Vagina (tissue), 2 donors: Measurements from ENCODE around the gene TARS2. TPM values are rescaled to one million over a fixed set of nuclear protein-coding genes. Genes with fewer than 3 reads are reported as not detected.
A peak's percentile ranks its signal among the peaks of the same experiment; 100 is the strongest.

Source experiments
- DNase-seq, 2 donors: peaks; one replicate each; pipeline ENCODE4 v3.0.0-alpha.2; 2017; ENCODE audit errors: extremely low spot score in 2 of 2
- H3K27ac ChIP-seq: fragments of 200-600 bp; sonication (generic); one replicate; pipeline ENCODE4 v1.5.1; 2019
- H3K27me3 ChIP-seq: fragments of 200-600 bp; sonication (generic); one replicate; pipeline ENCODE4 v1.5.1; 2019
- H3K36me3 ChIP-seq, 2 donors: fragments of 200-600 bp; sonication (generic); one replicate each; pipeline ENCODE4 v1.5.1; 2017 to 2019
- H3K4me1 ChIP-seq: fragments of 200-600 bp; sonication (generic); one replicate; pipeline ENCODE4 v1.5.1; 2019
- H3K4me3 ChIP-seq, 2 donors: fragments of 200-600 bp; sonication (generic); 1 replicate in 1 of 2; 2 replicates in 1 of 2; pipeline ENCODE4 v1.5.1; 2016 to 2019
- H3K9me3 ChIP-seq: fragments of 200-600 bp; sonication (generic); one replicate; pipeline ENCODE4 v1.5.1; 2019
- CTCF ChIP-seq, 3 experiments: fragments of 450-650 bp in 2 of 3; fragments of 200-600 bp in 1 of 3; sonication (generic) in 1 of 3; IDR thresholded peaks; one replicate each; pipeline ENCODE4 v1.5.1; 2017 to 2019; ENCODE audit warnings: antibody characterized with exemption in 3 of 3, mild to moderate bottlenecking in 2 of 3, moderate library complexity in 2 of 3
- POLR2A ChIP-seq, 2 donors: fragments of 450-650 bp; IDR thresholded peaks; one replicate each; pipeline ENCODE4 v1.6.1; 2017; ENCODE audit warnings: antibody characterized with exemption in 2 of 2, mild to moderate bottlenecking in 2 of 2, moderate library complexity in 2 of 2
- POLR2AphosphoS5 ChIP-seq, 2 donors: sonication (generic); formaldehyde crosslinking; IDR thresholded peaks; one replicate each; pipeline ENCODE4 v1.9.0; 2017; ENCODE audit warnings: antibody characterized with exemption in 2 of 2, mild to moderate bottlenecking in 2 of 2, low read depth in 1 of 2; ENCODE audit not compliant: insufficient read depth in 1 of 2
- intact Hi-C: fragments of 100-400 bp; cut with DNase I; formaldehyde crosslinking; loops from one replicate; pipeline ENCODE4 v1.15.1; 2023
- total RNA-seq: library from RNA; depleted of rRNA; stranded (reverse); fragments of >200 nt; gene quantifications from one replicate; pipeline ENCODE4 v1.2.3, GENCODE V29; 2016

TARS2 gene
- total RNA-seq, 1 donor from 2014 or later, result 17.4 TPM

GRCh38 chr1:150466964-150467363 lies 20.3 kb upstream of the TARS2 start:
- no peaks in the 10 kb centered on the region for H3K27me3 ChIP-seq
- no peaks in the 10 kb centered on the region for H3K9me3 ChIP-seq
- no peak overlapping the region for H3K4me3 ChIP-seq
- no peak for TF ChIP-seq CTCF (IDR thresholded peaks at IDR 0.05)
- no peak for TF ChIP-seq POLR2AphosphoS5 (IDR thresholded peaks at IDR 0.05; ENCODE audit: insufficient read depth in 1 of 2, low read depth in 1 of 2)
- TF ChIP-seq POLR2A (IDR thresholded peaks at IDR 0.05), result no peak
- H3K36me3 ChIP-seq, result peaks cover 5 to 60% of the 10 kb centered on the region in 2 donors
- no peak overlapping the region for H3K27ac ChIP-seq
- DNase-seq, result peak in 1 of 2 donors; percentile 3
- intact Hi-C loops, result no loop called here
- H3K4me1 ChIP-seq, result no peaks in the 10 kb centered on the region

GRCh38 chr1:150469291-150469690 lies 17.9 kb upstream of the TARS2 start:
- TF ChIP-seq POLR2A (IDR thresholded peaks at IDR 0.05), result no peak
- no peak for TF ChIP-seq POLR2AphosphoS5 (IDR thresholded peaks at IDR 0.05; ENCODE audit: insufficient read depth in 1 of 2, low read depth in 1 of 2)
- TF ChIP-seq CTCF (IDR thresholded peaks at IDR 0.05), result no peak
- no peak overlapping the region for H3K27ac ChIP-seq
- no peak for DNase-seq
- H3K4me3 ChIP-seq, result no peak overlapping the region
- H3K4me1 ChIP-seq, result no peaks in the 10 kb centered on the region
- no peaks in the 10 kb centered on the region for H3K27me3 ChIP-seq
- peaks cover 5 to 61% of the 10 kb centered on the region in 2 donors for H3K36me3 ChIP-seq
- intact Hi-C loops, result no loop called here
- no peaks in the 10 kb centered on the region for H3K9me3 ChIP-seq

DNA sequence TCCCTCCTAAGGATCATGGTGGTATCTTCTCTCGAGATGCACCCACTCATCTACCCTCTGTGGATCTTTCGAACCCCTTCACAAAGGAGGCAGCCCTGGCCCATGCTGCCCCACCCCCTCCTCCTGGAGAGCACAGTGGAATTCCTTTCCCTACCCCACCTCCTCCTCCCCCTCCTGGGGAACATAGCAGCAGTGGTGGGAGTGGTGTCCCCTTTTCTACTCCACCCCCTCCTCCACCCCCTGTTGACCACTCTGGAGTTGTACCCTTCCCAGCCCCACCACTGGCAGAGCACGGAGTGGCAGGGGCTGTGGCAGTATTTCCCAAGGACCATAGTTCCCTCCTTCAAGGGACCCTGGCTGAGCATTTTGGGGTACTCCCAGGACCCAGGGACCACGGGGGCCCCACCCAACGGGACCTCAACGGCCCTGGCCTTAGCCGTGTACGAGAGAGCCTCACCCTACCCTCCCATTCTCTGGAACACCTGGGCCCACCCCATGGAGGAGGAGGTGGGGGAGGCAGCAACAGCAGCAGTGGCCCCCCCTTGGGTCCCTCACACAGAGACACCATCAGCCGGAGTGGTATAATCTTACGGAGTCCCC lies 14.5 kb upstream of the TARS2 start:
- no peak for DNase-seq
- peaks cover 0 to 33% of the 10 kb centered on the region in 2 donors for H3K36me3 ChIP-seq
- H3K4me3 ChIP-seq, result no peak overlapping the region
- no peaks in the 10 kb centered on the region for H3K4me1 ChIP-seq
- intact Hi-C loops, result loop anchor here (5.0 kb wide), 1 partner anchor 65 kb away; no protein-coding TSS in a partner anchor
- no peaks in the 10 kb centered on the region for H3K27me3 ChIP-seq
- TF ChIP-seq POLR2A (IDR thresholded peaks at IDR 0.05), result no peak
- no peak for TF ChIP-seq POLR2AphosphoS5 (IDR thresholded peaks at IDR 0.05; ENCODE audit: insufficient read depth in 1 of 2, low read depth in 1 of 2)
- no peak overlapping the region for H3K27ac ChIP-seq
- no peaks in the 10 kb centered on the region for H3K9me3 ChIP-seq

DNA sequence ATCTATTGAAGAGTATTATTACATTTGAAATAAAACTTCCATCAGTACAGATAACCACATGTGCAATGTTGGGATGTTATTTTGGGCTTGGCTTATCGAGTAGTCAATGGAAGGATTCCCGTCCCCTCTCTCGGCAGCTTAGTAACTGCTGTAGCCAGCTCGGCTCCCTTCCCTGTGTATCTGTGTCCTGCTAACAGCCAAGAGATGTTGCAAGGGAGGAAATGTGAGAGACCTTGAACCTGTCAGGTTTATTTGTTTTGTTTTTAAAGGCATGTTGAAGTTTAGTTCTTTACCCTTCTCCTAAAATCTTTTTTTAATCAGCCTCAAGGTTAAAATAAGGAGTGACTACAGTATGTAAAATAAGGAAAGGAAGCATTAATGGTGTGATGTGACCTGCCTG lies 13.6 kb upstream of the TARS2 start:
- H3K9me3 ChIP-seq, result no peaks in the 10 kb centered on the region
- H3K27me3 ChIP-seq, result no peaks in the 10 kb centered on the region
- no peak for DNase-seq
- no peak overlapping the region for H3K4me3 ChIP-seq
- intact Hi-C loops, result loop anchor here (5.0 kb wide), 1 partner anchor 64 kb away; no protein-coding TSS in a partner anchor
- TF ChIP-seq POLR2AphosphoS5 (IDR thresholded peaks at IDR 0.05; ENCODE audit: insufficient read depth in 1 of 2, low read depth in 1 of 2) (no peak), CTCF (IDR thresholded peaks at IDR 0.05) (no peak), POLR2A (IDR thresholded peaks at IDR 0.05) (no peak)
- peaks cover 0 to 29% of the 10 kb centered on the region in 2 donors for H3K36me3 ChIP-seq
- no peak overlapping the region for H3K27ac ChIP-seq
- no peaks in the 10 kb centered on the region for H3K4me1 ChIP-seq

- peaks cover 0 to 29% of the 10 kb centered on the region in 2 donors for H3K36me3 ChIP-seq
- no peaks in the 10 kb centered on the region for H3K27me3 ChIP-seq
- H3K4me1 ChIP-seq, result no peaks in the 10 kb centered on the region
- TF ChIP-seq CTCF (IDR thresholded peaks at IDR 0.05) (no peak), POLR2AphosphoS5 (IDR thresholded peaks at IDR 0.05; ENCODE audit: insufficient read depth in 1 of 2, low read depth in 1 of 2) (no peak), POLR2A (IDR thresholded peaks at IDR 0.05) (no peak)
- no peak for DNase-seq
- H3K27ac ChIP-seq, result no peak overlapping the region
- intact Hi-C loops, result loop anchor here (5.0 kb wide), 1 partner anchor 62 kb away; no protein-coding TSS in a partner anchor
- H3K4me3 ChIP-seq, result no peak overlapping the region
- H3K9me3 ChIP-seq, result no peaks in the 10 kb centered on the region
Measured at GRCh38 chr1:150474869-150475268, 12.3 kb upstream of the TARS2 start.
